Activated naive CD4-positive, alpha-beta T cell treated with anti-CD3 and anti-CD28 coated beads, Interleukin-2, amount 50 U/mL, for 72 hours (primary cell): ENCODE data around the gene H2BK1. TPM values are rescaled to one million over a fixed set of nuclear protein-coding genes. Genes with fewer than 3 reads are reported as not detected.

Experiments used
- ATAC-seq, 2 donors: fragments of 150-1000 bp; cut with Tn5 transposase; 2 replicates each; pipeline ENCODE4 v1.10.0; 2021; ENCODE audit warnings: mild to moderate bottlenecking in 2 of 2, moderate library complexity in 2 of 2
- DNase-seq, 2 donors: peaks; one replicate each; pipeline ENCODE4 v3.0.0; 2021 to 2022; ENCODE audit warnings: low spot score in 2 of 2
- H3K27ac Mint-ChIP-seq, 2 donors: one replicate each; pipeline ENCODE4 v1.8.0; 2022; ENCODE audit warnings: mild to moderate bottlenecking in 2 of 2, mixed read lengths in 2 of 2
- H3K36me3 Mint-ChIP-seq, 2 donors: one replicate each; pipeline ENCODE4 v1.8.0; 2022; ENCODE audit warnings: mixed read lengths in 2 of 2
- H3K9me3 Mint-ChIP-seq, 2 donors: one replicate each; pipeline ENCODE4 v1.8.0; 2022; ENCODE audit warnings: mixed read lengths in 2 of 2
- total RNA-seq, 2 donors: library from RNA; stranded (reverse); gene quantifications; one replicate each; pipeline ENCODE4 v1.2.3, GENCODE V29; 2022

Gene H2BK1
- total RNA-seq, 2 donors from 2014 or later, result 1.2 TPM; not detected in 1

- ATAC-seq (no peak), DNase-seq (no peak)
- Mint-ChIP-seq H3K27ac (no peak overlapping the region), H3K9me3 (no peaks in the 10 kb centered on the region), H3K36me3 (no peaks in the 10 kb centered on the region)
Measured at GRCh38 chr7:151198945-151199848, 11.1 kb downstream of the H2BK1 start.

GRCh38 chr7:151197932-151198331 is 12.4 kb downstream of the H2BK1 start:
- Mint-ChIP-seq H3K27ac (no peak overlapping the region), H3K36me3 (no peaks in the 10 kb centered on the region), H3K9me3 (no peaks in the 10 kb centered on the region)
- ATAC-seq (no peak), DNase-seq (no peak)

- ATAC-seq (no peak), DNase-seq (no peak)
- H3K27ac Mint-ChIP-seq, result no peak overlapping the region
- H3K9me3 Mint-ChIP-seq, result no peaks in the 10 kb centered on the region
- H3K36me3 Mint-ChIP-seq, result no peaks in the 10 kb centered on the region
Measured at GRCh38 chr7:151195616-151196450, 14.5 kb downstream of the H2BK1 start.

GRCh38 chr7:151194188-151194587 is 16.1 kb downstream of the H2BK1 start:
- Mint-ChIP-seq H3K27ac (no peak overlapping the region), H3K9me3 (no peaks in the 10 kb centered on the region), H3K36me3 (no peaks in the 10 kb centered on the region)
- ATAC-seq (no peak), DNase-seq (no peak)

GRCh38 chr7:151193203-151193978 is 16.9 kb downstream of the H2BK1 start:
- no peak for DNase-seq
- Mint-ChIP-seq H3K36me3 (no peaks in the 10 kb centered on the region), H3K27ac (no peak overlapping the region), H3K9me3 (no peaks in the 10 kb centered on the region)
- no peak for ATAC-seq

GRCh38 chr7:151192002-151192539 is 18.2 kb downstream of the H2BK1 start:
- DNase-seq, result no peak
- no peaks in the 10 kb centered on the region for H3K9me3 Mint-ChIP-seq
- H3K27ac Mint-ChIP-seq, result no peak overlapping the region
- H3K36me3 Mint-ChIP-seq, result no peaks in the 10 kb centered on the region
- ATAC-seq, result no peak

GRCh38 chr7:151191544-151191943 is 18.7 kb downstream of the H2BK1 start:
- DNase-seq (no peak), ATAC-seq (no peak)
- Mint-ChIP-seq H3K36me3 (no peaks in the 10 kb centered on the region), H3K27ac (no peak overlapping the region), H3K9me3 (no peaks in the 10 kb centered on the region)

GRCh38 chr7:151189038-151189437 is 21.2 kb downstream of the H2BK1 start:
- H3K27ac Mint-ChIP-seq, result no peak overlapping the region
- no peaks in the 10 kb centered on the region for H3K36me3 Mint-ChIP-seq
- DNase-seq (no peak), ATAC-seq (no peak)
- no peaks in the 10 kb centered on the region for H3K9me3 Mint-ChIP-seq

GRCh38 chr7:151188252-151188542 is 22.1 kb downstream of the H2BK1 start:
- Mint-ChIP-seq H3K36me3 (no peaks in the 10 kb centered on the region), H3K27ac (no peak overlapping the region), H3K9me3 (no peaks in the 10 kb centered on the region)
- DNase-seq (no peak), ATAC-seq (no peak)

DNA sequence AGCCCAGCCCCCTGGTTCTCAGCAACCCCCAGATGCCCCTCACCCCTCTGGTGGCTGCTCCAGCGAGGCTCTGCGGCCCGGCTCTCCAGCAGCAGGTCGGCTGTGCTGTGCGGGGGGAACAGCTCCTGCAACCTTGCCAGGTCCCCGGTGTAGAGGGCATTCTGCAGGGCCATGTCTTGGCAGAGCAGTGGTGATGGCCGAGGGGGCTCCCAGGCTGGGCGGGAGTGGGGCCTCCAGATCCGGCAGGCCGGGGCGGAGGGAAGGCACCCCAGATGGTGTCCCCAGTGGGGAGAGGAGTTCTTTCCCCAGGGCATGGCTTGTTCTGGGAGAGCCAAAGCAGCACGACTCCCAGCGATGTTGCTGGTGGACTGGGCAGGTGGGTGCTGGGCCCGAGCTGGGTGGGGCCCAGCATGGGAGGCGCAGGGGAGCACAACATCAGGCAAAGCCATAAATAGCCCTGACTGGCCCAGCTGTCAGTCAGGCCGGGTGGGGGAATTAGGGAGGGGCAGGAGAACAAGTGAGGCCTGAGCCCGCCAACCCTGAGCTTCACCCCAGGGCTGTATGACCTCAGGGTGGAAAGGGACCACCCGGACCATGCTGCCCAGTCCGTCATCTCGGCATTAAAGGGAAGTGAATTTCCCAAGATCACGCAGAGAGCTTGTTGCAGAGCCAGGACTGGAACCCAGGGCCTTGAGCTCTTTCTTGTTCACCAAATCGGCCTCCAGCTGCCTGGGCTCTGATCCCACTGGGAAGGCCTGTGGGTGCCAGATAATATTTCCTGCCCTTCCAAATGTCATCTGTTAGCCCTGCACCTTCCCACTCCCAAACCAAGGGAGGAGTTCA is 22.7 kb downstream of the H2BK1 start:
- Mint-ChIP-seq H3K9me3 (no peaks in the 10 kb centered on the region), H3K27ac (no peak overlapping the region), H3K36me3 (no peaks in the 10 kb centered on the region)
- no peak for DNase-seq
- ATAC-seq, result no peak

GRCh38 chr7:151186640-151187408 is 23.5 kb downstream of the H2BK1 start, which contains the start of gene ASB10:
TSS of gene ASB10 (minus strand) at chr7:151187250. CDS start at chr7:151187130, 120 bp downstream.
- ATAC-seq (no peak), DNase-seq (no peak)
- Mint-ChIP-seq H3K9me3 (no peaks in the 10 kb centered on the region), H3K27ac (no peak within 1 kb of the TSS), H3K36me3 (no peaks in the 10 kb centered on the region)

- H3K27ac Mint-ChIP-seq, result no peak overlapping the region
- ATAC-seq (peak in 1 of 2 donors; percentile 39), DNase-seq (no peak)
- no peaks in the 10 kb centered on the region for H3K36me3 Mint-ChIP-seq
- H3K9me3 Mint-ChIP-seq, result no peaks in the 10 kb centered on the region
Measured at GRCh38 chr7:151185762-151186639, 24.3 kb downstream of the H2BK1 start.

DNA sequence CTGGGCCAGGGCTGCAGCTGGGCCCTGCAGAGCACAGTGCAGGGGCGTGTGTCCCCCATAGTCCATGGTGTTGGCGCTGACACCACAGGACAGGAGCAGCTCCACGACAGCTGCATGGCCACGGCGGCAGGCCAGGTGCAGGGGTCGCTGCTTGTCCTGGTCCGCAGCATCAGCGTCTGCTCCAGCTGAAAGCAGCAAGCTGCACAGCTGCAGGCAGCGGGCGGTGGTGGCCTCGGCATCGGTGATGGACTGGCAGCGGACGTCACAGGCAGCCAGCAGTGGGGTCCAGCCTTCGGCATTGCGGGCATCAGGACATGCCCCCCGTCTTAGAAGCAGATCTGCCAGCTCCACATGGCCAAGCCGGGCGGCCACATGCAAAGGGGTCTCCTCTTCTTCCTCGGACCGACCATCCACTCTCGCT is 29.3 kb downstream of the H2BK1 start:
- DNase-seq, result no peak
- H3K9me3 Mint-ChIP-seq, result no peaks in the 10 kb centered on the region
- H3K36me3 Mint-ChIP-seq, result no peaks in the 10 kb centered on the region
- no peak for ATAC-seq
- H3K27ac Mint-ChIP-seq, result no peak overlapping the region

- DNase-seq, result no peak
- Mint-ChIP-seq H3K27ac (no peak overlapping the region), H3K9me3 (no peaks in the 10 kb centered on the region), H3K36me3 (no peaks in the 10 kb centered on the region)
- ATAC-seq, result no peak
Measured at GRCh38 chr7:151179946-151180345, 30.3 kb downstream of the H2BK1 start.
